Measurements from ENCODE around the gene OIT3. TPM values are rescaled to one million over a fixed set of nuclear protein-coding genes. Genes with fewer than 3 reads are reported as not detected.

OIT3 gene
- polyA plus RNA-seq, 1 of the 3 experiments (the other 2 are of a cell fraction) = not detected

GRCh38 chr10:72888151-72888638, 5.3 kb upstream of the OIT3 start (continued):
- no peak for TF ChIP-seq RFX5 (IDR thresholded peaks at IDR 0.05; ENCODE audit: low read length)

GRCh38 chr10:72889391-72889831, 4.1 kb upstream of the OIT3 start:
- no peaks in the 10 kb centered on the region for H3K9me3 ChIP-seq
- peaks cover 23 to 35% of the 10 kb centered on the region in 2 experiments for H3K36me3 ChIP-seq (replicated peaks in 1 of 2; ENCODE audit: control insufficient read depth in 1 of 2, insufficient read depth in 2 of 2, low read length in 1 of 2)
- H3K27me3 ChIP-seq (ENCODE audit: insufficient read depth) = no peaks in the 10 kb centered on the region
- H4K20me1 ChIP-seq (ENCODE audit: insufficient read depth) = no peaks in the 10 kb centered on the region
- no peak overlapping the region for H3K4me2 ChIP-seq
- H3K79me2 ChIP-seq (ENCODE audit: insufficient read depth) = no peaks in the 10 kb centered on the region
- H3F3A ChIP-seq (replicated peaks; ENCODE audit: insufficient read depth) = no peaks in the 10 kb centered on the region
- H2AFZ ChIP-seq (ENCODE audit: low read depth) = no peak overlapping the region
- TF ChIP-seq REST (IDR thresholded peaks at IDR 0.05; ENCODE audit: low read depth, low read length) = no peak
- TF ChIP-seq MEF2A (IDR thresholded peaks at IDR 0.05; ENCODE audit: borderline replicate concordance, low read depth) = no peak
- no peak for TF ChIP-seq FOXM1 (IDR thresholded peaks at IDR 0.05; ENCODE audit: low read depth)
- TF ChIP-seq ELF1 (IDR thresholded peaks at IDR 0.05) = no peak
- TF ChIP-seq SMC3 (IDR thresholded peaks at IDR 0.05; ENCODE audit: low read depth, low read length) = no peak
- no peak for TF ChIP-seq FOSL2 (IDR thresholded peaks at IDR 0.05; ENCODE audit: borderline replicate concordance, low read depth)
- no peak for TF ChIP-seq TCF12 (IDR thresholded peaks at IDR 0.05)
- no peak for TF ChIP-seq TAF1 (IDR thresholded peaks at IDR 0.05; ENCODE audit: borderline replicate concordance, low read depth, low read length)
- TF ChIP-seq CTCF (IDR thresholded peaks at IDR 0.05) = no peak
- TF ChIP-seq, protein P1, sequence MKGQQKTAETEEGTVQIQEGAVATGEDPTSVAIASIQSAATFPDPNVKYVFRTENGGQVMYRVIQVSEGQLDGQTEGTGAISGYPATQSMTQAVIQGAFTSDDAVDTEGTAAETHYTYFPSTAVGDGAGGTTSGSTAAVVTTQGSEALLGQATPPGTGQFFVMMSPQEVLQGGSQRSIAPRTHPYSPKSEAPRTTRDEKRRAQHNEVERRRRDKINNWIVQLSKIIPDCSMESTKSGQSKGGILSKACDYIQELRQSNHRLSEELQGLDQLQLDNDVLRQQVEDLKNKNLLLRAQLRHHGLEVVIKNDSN (IDR thresholded peaks at IDR 0.05; ENCODE audit: borderline replicate concordance, low read depth) = no peak
- no peak for TF ChIP-seq POLR2AphosphoS5 (IDR thresholded peaks at IDR 0.05; ENCODE audit: low read depth, low read length)
- no peak for TF ChIP-seq RFX5 (IDR thresholded peaks at IDR 0.05; ENCODE audit: low read length)
- no peak for TF ChIP-seq CHD2 (IDR thresholded peaks at IDR 0.05; ENCODE audit: low read length, partially characterized antibody)
- TF ChIP-seq, protein P2, sequence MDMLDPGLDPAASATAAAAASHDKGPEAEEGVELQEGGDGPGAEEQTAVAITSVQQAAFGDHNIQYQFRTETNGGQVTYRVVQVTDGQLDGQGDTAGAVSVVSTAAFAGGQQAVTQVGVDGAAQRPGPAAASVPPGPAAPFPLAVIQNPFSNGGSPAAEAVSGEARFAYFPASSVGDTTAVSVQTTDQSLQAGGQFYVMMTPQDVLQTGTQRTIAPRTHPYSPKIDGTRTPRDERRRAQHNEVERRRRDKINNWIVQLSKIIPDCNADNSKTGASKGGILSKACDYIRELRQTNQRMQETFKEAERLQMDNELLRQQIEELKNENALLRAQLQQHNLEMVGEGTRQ (IDR thresholded peaks at IDR 0.05; ENCODE audit: borderline replicate concordance, low read depth, low read length) = no peak
- no peak overlapping the region for H3K4me3 ChIP-seq (ENCODE audit: low read depth in 2 of 2, low read length in 1 of 2)
- no peaks in the 10 kb centered on the region; a peak in 1 of 4 replicates for H3K4me1 ChIP-seq (ENCODE audit: control insufficient read depth in 1 of 2, insufficient read depth in 2 of 2, low read depth in 1 of 2, low read length in 1 of 2)
- DNase-seq = no peak
- H3K27ac ChIP-seq (ENCODE audit: low read depth in 2 of 2, low read length in 1 of 2) = no peak overlapping the region
- no peaks in the 10 kb centered on the region for H3K9me2 ChIP-seq
- 78% methylated on average over 6 of the region's 6 CpGs for WGBS (ENCODE audit: low lambda C conversion rate)
- no peak overlapping the region for H3K9ac ChIP-seq
- ChIA-PET POLR2A (no interaction called here), CTCF (no interaction called here)
